ENCODE results near the gene OSER1. TPM values are rescaled to one million over a fixed set of nuclear protein-coding genes. Genes with fewer than 3 reads are reported as not detected.
A peak's percentile ranks its signal among the peaks of the same experiment; 100 is the strongest.

The OSER1 gene
- total and polyA plus RNA-seq, 2 experiments from 2014 or later: 34.7 to 49.4 TPM

GRCh38 chr20:44187772-44188709, 22.5 kb downstream of the OSER1 start:
- Histone ChIP-seq H3K4me3 (no peak overlapping the region), H4K20me1 (ENCODE audit: insufficient read depth, poor library complexity, severe bottlenecking) (no peaks in the 10 kb centered on the region), H3K9me2 (replicated peaks; ENCODE audit: insufficient read depth) (no peaks in the 10 kb centered on the region), H2AFZ (peak overlapping the region; percentile 83), H3K79me2 (no peaks in the 10 kb centered on the region), H3K4me1 (ENCODE audit: insufficient read depth) (peaks cover 20% of the 10 kb centered on the region), H3K27me3 (no peaks in the 10 kb centered on the region), H3K4me2 (peak overlapping the region; percentile 93), H3K36me3 (replicated peaks; ENCODE audit: insufficient read depth, low read depth) (no peaks in the 10 kb centered on the region), H3K27ac (peak overlapping the region; percentile 88), H3K9me3 (ENCODE audit: low read depth) (no peaks in the 10 kb centered on the region)
- TF ChIP-seq EZH2 (IDR thresholded peaks at IDR 0.05; ENCODE audit: borderline replicate concordance): no peak
- TF ChIP-seq CTCF (IDR thresholded peaks at IDR 0.05; ENCODE audit: poor library complexity): no peak
- TF ChIP-seq EZH2phosphoT487 (IDR thresholded peaks at IDR 0.05; ENCODE audit: low read depth, severe bottlenecking, unreplicated experiment): no peak
- no peak for DNase-seq (ENCODE audit: low spot score)
- 43% methylated on average over 7 of the region's 8 CpGs for WGBS (ENCODE audit: low lambda C conversion rate, missing lambda C conversion rate)

GRCh38 chr20:44187054-44187771, 23.4 kb downstream of the OSER1 start, which contains the start of gene JPH2:
Gene JPH2, minus strand, starts transcription at chr20:44187188. Its CDS starts 483 bp downstream, at chr20:44186705.
- Histone ChIP-seq H3K9me2 (replicated peaks; ENCODE audit: insufficient read depth) (no peaks in the 10 kb centered on the region), H3K27me3 (no peaks in the 10 kb centered on the region), H3K4me2 (peak within 1 kb of the TSS; percentile 93), H3K36me3 (replicated peaks; ENCODE audit: insufficient read depth, low read depth) (no peaks in the 10 kb centered on the region), H3K27ac (peak within 1 kb of the TSS; percentile 88), H2AFZ (peak within 1 kb of the TSS; percentile 83), H3K79me2 (no peaks in the 10 kb centered on the region), H3K9me3 (ENCODE audit: low read depth) (no peaks in the 10 kb centered on the region), H3K4me3 (peak within 1 kb of the TSS; percentile 50), H4K20me1 (ENCODE audit: insufficient read depth, poor library complexity, severe bottlenecking) (no peaks in the 10 kb centered on the region), H3K4me1 (ENCODE audit: insufficient read depth) (peaks cover 20% of the 10 kb centered on the region)
- WGBS (ENCODE audit: low lambda C conversion rate, missing lambda C conversion rate): 8% methylated on average over 17 of the region's 24 CpGs
- no peak for TF ChIP-seq CTCF (IDR thresholded peaks at IDR 0.05; ENCODE audit: poor library complexity)
- TF ChIP-seq EZH2phosphoT487 (IDR thresholded peaks at IDR 0.05; ENCODE audit: low read depth, severe bottlenecking, unreplicated experiment): no peak
- TF ChIP-seq EZH2 (IDR thresholded peaks at IDR 0.05; ENCODE audit: borderline replicate concordance): no peak
- peak; percentile 70 for DNase-seq (ENCODE audit: low spot score)

GRCh38 chr20:44186674-44187053, 23.9 kb downstream of the OSER1 start:
- H2AFZ ChIP-seq: peak overlapping the region; percentile 83
- DNase-seq (ENCODE audit: low spot score): peak; percentile 41
- peak overlapping the region; percentile 88 for H3K27ac ChIP-seq
- TF ChIP-seq EZH2 (IDR thresholded peaks at IDR 0.05; ENCODE audit: borderline replicate concordance) (no peak), CTCF (IDR thresholded peaks at IDR 0.05; ENCODE audit: poor library complexity) (no peak), EZH2phosphoT487 (IDR thresholded peaks at IDR 0.05; ENCODE audit: low read depth, severe bottlenecking, unreplicated experiment) (no peak)
- H4K20me1 ChIP-seq (ENCODE audit: insufficient read depth, poor library complexity, severe bottlenecking): no peaks in the 10 kb centered on the region
- H3K4me3 ChIP-seq: peak overlapping the region; percentile 50
- WGBS (ENCODE audit: low lambda C conversion rate, missing lambda C conversion rate): 26% methylated on average over 14 of the region's 14 CpGs
- no peaks in the 10 kb centered on the region for H3K9me2 ChIP-seq (replicated peaks; ENCODE audit: insufficient read depth)
- no peaks in the 10 kb centered on the region for H3K27me3 ChIP-seq
- peak overlapping the region; percentile 93 for H3K4me2 ChIP-seq
- no peaks in the 10 kb centered on the region for H3K79me2 ChIP-seq
- H3K4me1 ChIP-seq (ENCODE audit: insufficient read depth): peaks cover 23% of the 10 kb centered on the region
- no peaks in the 10 kb centered on the region for H3K36me3 ChIP-seq (replicated peaks; ENCODE audit: insufficient read depth, low read depth)
- no peaks in the 10 kb centered on the region for H3K9me3 ChIP-seq (ENCODE audit: low read depth)
